ENCODE data around the gene FOXD4.
"Not testable (repeated sequence)": the region's sequence is repeated elsewhere in the genome, so short reads cannot be mapped to it uniquely, and the experiment has no call there.

The FOXD4 gene

GRCh38 chr9:76389-76788 is 41.8 kb downstream of the FOXD4 start:
- not testable (repeated sequence) for H3K4me1 Mint-ChIP-seq; H3K36me3 Mint-ChIP-seq (ENCODE audit: low read depth); H3K27ac Mint-ChIP-seq; H3K4me3 Mint-ChIP-seq; H3K9me3 Mint-ChIP-seq
- H3K27me3 Mint-ChIP-seq (ENCODE audit: low read depth), result peaks cover 16% of the 10 kb centered on the region

GRCh38 chr9:73900-74525 is 44.2 kb downstream of the FOXD4 start:
- H3K27me3 Mint-ChIP-seq (ENCODE audit: low read depth), result peaks cover 16% of the 10 kb centered on the region
- not testable (repeated sequence) for H3K4me1 Mint-ChIP-seq; H3K36me3 Mint-ChIP-seq (ENCODE audit: low read depth); H3K9me3 Mint-ChIP-seq
- peak overlapping the region; percentile 97 to 98 (median 98) for H3K27ac Mint-ChIP-seq
- H3K4me3 Mint-ChIP-seq, result peak overlapping the region; percentile 83 to 90 (median 87)

- not testable (repeated sequence) for H3K4me1 Mint-ChIP-seq; H3K36me3 Mint-ChIP-seq (ENCODE audit: low read depth); H3K9me3 Mint-ChIP-seq
- Mint-ChIP-seq H3K4me3 (peak overlapping the region; percentile 83 to 90 (median 87)), H3K27ac (peak overlapping the region; percentile 97 to 99 (median 98)), H3K27me3 (ENCODE audit: low read depth) (peaks cover 16% of the 10 kb centered on the region)
Measured at GRCh38 chr9:73076-73899, 44.9 kb downstream of the FOXD4 start.
